RWPE2 (cell line): ENCODE data around the gene EXT2.

Source experiments
- ATAC-seq: fragments of 200-7000 bp; cut with Tn5 transposase; 3 replicates; pipeline ENCODE4 v1.9.1; 2021; ENCODE audit warnings: low read depth
- DNase-seq: peaks from one replicate; pipeline ENCODE4 v3.0.0-alpha.2; 2020; ENCODE audit warnings: low spot score
- H3K27ac ChIP-seq: fragments of 450-650 bp; 2 replicates; pipeline ENCODE4 v1.5.1; 2017; ENCODE audit warnings: mild to moderate bottlenecking; ENCODE audit not compliant: poor library complexity, severe bottlenecking
- H3K27me3 ChIP-seq: fragments of 250-450 bp; sonication (Bioruptor Pico); 2 replicates; pipeline ENCODE4 v1.5.1; 2021; ENCODE audit warnings: mild to moderate bottlenecking, moderate library complexity; ENCODE audit not compliant: insufficient read depth, poor library complexity, severe bottlenecking
- H3K36me3 ChIP-seq: fragments of 250-450 bp; sonication (Bioruptor Pico); 2 replicates; pipeline ENCODE4 v1.5.1; 2020; ENCODE audit warnings: low read depth, mild to moderate bottlenecking, moderate library complexity
- H3K4me1 ChIP-seq: fragments of 250-450 bp; sonication (Bioruptor Pico); 2 replicates; pipeline ENCODE4 v1.5.1; 2021; ENCODE audit warnings: mild to moderate bottlenecking, moderate library complexity; ENCODE audit not compliant: insufficient read depth, poor library complexity, severe bottlenecking
- H3K4me3 ChIP-seq: fragments of 250-450 bp; sonication (Bioruptor Pico); 2 replicates; pipeline ENCODE4 v1.5.1; 2021; ENCODE audit warnings: mild to moderate bottlenecking, moderate library complexity; ENCODE audit not compliant: severe bottlenecking
- H3K9me3 ChIP-seq: fragments of 250-450 bp; sonication (Bioruptor Pico); 2 replicates; pipeline ENCODE4 v1.5.1; 2021; ENCODE audit warnings: mild to moderate bottlenecking, moderate library complexity; ENCODE audit not compliant: severe bottlenecking
- CTCF ChIP-seq: fragments of 450-650 bp; IDR thresholded peaks from one replicate; pipeline ENCODE4 v1.5.1; 2017; ENCODE audit warnings: mild to moderate bottlenecking, moderate library complexity; ENCODE audit not compliant: poor library complexity, severe bottlenecking

The EXT2 gene

GRCh38 chr11:44205836-44206235 is 110.4 kb downstream of the EXT2 start:
- Histone ChIP-seq H3K4me1 (no peaks in the 10 kb centered on the region), H3K27ac (no peak overlapping the region), H3K36me3 (peaks cover 4% of the 10 kb centered on the region), H3K27me3 (no peaks in the 10 kb centered on the region), H3K9me3 (no peaks in the 10 kb centered on the region), H3K4me3 (no peak overlapping the region)
- TF ChIP-seq CTCF = no peak
- DNase-seq (no peak), ATAC-seq (no peak)

GRCh38 chr11:44207292-44207691 is 111.8 kb downstream of the EXT2 start:
- peaks cover 4% of the 10 kb centered on the region for H3K36me3 ChIP-seq
- H3K9me3 ChIP-seq = no peaks in the 10 kb centered on the region
- H3K4me1 ChIP-seq = no peaks in the 10 kb centered on the region
- no peak overlapping the region for H3K27ac ChIP-seq
- no peak for TF ChIP-seq CTCF
- ATAC-seq (no peak), DNase-seq (no peak)
- no peaks in the 10 kb centered on the region for H3K27me3 ChIP-seq
- H3K4me3 ChIP-seq = no peak overlapping the region

- TF ChIP-seq CTCF = no peak
- ATAC-seq (no peak), DNase-seq (no peak)
- H3K27ac ChIP-seq = no peak overlapping the region
- H3K36me3 ChIP-seq = peaks cover 4% of the 10 kb centered on the region
- H3K4me1 ChIP-seq = no peaks in the 10 kb centered on the region
- no peak overlapping the region for H3K4me3 ChIP-seq
- H3K27me3 ChIP-seq = no peaks in the 10 kb centered on the region
- H3K9me3 ChIP-seq = no peaks in the 10 kb centered on the region
Observed at GRCh38 chr11:44208976-44209603, 113.6 kb downstream of the EXT2 start.

- Histone ChIP-seq H3K4me1 (no peaks in the 10 kb centered on the region), H3K9me3 (no peaks in the 10 kb centered on the region), H3K27me3 (no peaks in the 10 kb centered on the region), H3K27ac (no peak overlapping the region), H3K4me3 (no peak overlapping the region), H3K36me3 (no peaks in the 10 kb centered on the region; the same call in none of the 2 replicates)
- DNase-seq (no peak), ATAC-seq (no peak)
- no peak for TF ChIP-seq CTCF
Observed at GRCh38 chr11:44212128-44212527, 116.7 kb downstream of the EXT2 start.

GRCh38 chr11:44213148-44213547 is 117.7 kb downstream of the EXT2 start:
- no peaks in the 10 kb centered on the region for H3K9me3 ChIP-seq
- no peak for ATAC-seq
- no peak for DNase-seq
- no peaks in the 10 kb centered on the region for H3K27me3 ChIP-seq
- H3K4me3 ChIP-seq = no peak overlapping the region
- no peaks in the 10 kb centered on the region for H3K4me1 ChIP-seq
- TF ChIP-seq CTCF = no peak
- no peaks in the 10 kb centered on the region; the same call in 1 of the 2 replicates for H3K36me3 ChIP-seq
- H3K27ac ChIP-seq = no peak overlapping the region
